Fibroblast of villous mesenchyme (primary cell): ENCODE data around the gene ASTN2. TPM values are rescaled to one million over a fixed set of nuclear protein-coding genes. Genes with fewer than 3 reads are reported as not detected.

Experiments used
- DNase-seq: peaks from one replicate; pipeline ENCODE4 v3.0.0-alpha.2; 2010; ENCODE audit warnings: low read depth
- H3K4me3 ChIP-seq: 2 replicates; pipeline ENCODE4 v1.5.1; 2011; ENCODE audit warnings: low read depth, mild to moderate bottlenecking, low read length
- total RNA-seq: library from RNA; depleted of rRNA; stranded (reverse); fragments of >200 nt; gene quantifications from 2 replicates; pipeline ENCODE4 v1.2.3, GENCODE V29; 2012
- TF ChIP-seq, protein P1 (sequence below): IDR thresholded peaks from 2 replicates; pipeline ENCODE4 v1.5.1; 2012; ENCODE audit warnings: low read depth, mild to moderate bottlenecking, low read length; ENCODE audit not compliant: insufficient read depth

ASTN2 gene
- total RNA-seq, 1 donor = 5.6 TPM

DNA sequence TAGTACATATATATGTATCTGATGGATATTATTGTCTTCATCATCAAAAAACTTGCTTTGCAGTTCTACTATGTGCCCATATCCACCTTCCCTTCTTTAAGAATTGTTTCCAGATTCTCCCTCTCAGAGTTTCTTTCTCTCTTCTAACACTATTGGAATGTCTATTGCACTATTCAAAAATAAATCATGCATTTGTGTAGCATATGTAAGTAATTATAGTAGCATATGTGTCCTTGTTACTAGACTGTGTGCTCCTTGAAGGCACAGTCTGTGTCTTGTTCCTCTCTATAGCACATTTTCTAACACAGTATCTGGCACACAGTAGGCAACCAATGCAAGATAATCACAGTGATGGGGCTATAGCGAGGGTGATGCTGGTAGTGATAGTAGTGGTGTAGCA, 771.2 kb downstream of the ASTN2 start:
- DNase-seq = no peak
- TF ChIP-seq, protein P1, sequence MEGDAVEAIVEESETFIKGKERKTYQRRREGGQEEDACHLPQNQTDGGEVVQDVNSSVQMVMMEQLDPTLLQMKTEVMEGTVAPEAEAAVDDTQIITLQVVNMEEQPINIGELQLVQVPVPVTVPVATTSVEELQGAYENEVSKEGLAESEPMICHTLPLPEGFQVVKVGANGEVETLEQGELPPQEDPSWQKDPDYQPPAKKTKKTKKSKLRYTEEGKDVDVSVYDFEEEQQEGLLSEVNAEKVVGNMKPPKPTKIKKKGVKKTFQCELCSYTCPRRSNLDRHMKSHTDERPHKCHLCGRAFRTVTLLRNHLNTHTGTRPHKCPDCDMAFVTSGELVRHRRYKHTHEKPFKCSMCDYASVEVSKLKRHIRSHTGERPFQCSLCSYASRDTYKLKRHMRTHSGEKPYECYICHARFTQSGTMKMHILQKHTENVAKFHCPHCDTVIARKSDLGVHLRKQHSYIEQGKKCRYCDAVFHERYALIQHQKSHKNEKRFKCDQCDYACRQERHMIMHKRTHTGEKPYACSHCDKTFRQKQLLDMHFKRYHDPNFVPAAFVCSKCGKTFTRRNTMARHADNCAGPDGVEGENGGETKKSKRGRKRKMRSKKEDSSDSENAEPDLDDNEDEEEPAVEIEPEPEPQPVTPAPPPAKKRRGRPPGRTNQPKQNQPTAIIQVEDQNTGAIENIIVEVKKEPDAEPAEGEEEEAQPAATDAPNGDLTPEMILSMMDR = no peak
- H3K4me3 ChIP-seq = no peak overlapping the region

DNA sequence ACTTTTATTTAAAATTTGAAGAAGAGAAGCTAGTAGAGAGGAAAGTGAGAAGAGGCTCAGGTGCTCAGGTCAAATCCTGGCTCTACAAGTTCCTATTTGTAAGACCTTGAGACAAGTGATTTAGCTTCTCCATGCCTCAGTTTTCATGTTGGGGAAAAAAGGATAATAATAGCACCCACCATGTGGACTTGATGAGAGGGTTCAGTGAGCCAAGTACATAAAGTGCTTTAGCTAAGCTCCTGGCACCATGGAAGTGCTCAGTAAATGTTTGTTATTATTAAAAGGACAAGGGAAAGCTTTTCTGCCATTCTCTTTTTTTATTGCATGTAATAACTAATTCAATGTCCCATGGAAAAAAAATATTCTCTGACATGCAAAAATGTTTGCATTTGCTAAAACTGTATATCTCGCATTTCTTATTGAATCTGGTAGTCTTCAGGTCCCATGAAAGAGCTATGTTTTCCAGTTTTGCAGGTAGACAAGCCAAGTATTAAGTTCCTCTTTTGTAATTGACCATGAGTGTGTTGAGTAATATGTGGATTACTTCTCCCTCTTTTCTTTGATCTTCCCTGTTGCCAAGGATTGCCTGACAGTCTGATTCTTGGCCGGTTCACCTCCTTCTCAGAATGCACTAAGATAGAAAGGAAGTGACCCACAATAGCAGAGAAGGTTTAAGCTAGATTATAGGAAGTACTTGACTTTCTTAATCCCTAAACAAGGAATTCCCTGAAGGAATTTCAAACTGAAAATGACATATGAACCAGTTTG, 773.4 kb downstream of the ASTN2 start:
- H3K4me3 ChIP-seq = no peak overlapping the region
- TF ChIP-seq, protein P1 = no peak
- no peak for DNase-seq

DNA sequence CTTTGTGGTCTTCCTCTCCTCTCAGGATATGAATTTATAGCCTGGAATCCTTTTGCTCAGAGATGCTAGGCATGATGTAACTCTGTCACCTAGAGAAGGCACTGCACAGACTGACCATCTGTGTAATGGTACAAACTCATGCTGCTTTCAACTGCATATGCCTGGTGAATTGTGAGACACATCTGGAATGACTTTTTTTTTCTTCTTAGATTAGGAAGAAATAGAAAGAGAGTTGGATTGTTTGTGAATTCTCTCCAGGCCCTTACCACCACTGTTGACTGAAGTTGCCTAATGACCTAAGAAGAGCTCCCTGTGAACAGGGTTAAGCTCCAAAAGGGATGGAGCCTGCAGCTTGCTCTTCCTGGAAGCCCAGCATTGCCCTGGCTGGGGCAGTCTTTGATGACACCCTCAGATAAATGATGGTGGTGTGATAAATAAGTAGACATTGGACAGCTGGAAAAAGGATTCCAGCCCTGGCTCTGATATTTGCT, 775.6 kb downstream of the ASTN2 start:
- DNase-seq = peak; percentile 41
- TF ChIP-seq, protein P1 = no peak
- H3K4me3 ChIP-seq = no peak overlapping the region

DNA sequence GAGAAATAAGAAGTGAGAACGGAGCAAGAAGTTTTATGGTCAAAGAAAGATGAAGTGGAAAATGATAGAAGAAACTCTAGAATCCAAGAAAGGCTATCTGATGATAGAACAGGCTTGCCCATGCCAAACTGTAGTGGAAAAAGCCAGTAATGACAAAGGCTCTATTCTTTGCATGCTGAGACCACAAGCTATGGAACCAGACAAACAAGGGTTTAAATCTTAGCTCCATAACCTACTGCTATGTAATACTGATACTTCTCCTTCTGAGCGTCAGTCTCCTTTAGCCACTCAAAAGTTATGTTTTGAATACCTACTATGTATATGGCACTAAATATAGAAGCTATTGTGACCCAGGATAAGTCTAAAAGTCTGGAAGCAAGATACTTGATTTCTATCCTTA, 778.9 kb downstream of the ASTN2 start:
- TF ChIP-seq, protein P1 = no peak
- no peak overlapping the region for H3K4me3 ChIP-seq
- DNase-seq = no peak

DNA sequence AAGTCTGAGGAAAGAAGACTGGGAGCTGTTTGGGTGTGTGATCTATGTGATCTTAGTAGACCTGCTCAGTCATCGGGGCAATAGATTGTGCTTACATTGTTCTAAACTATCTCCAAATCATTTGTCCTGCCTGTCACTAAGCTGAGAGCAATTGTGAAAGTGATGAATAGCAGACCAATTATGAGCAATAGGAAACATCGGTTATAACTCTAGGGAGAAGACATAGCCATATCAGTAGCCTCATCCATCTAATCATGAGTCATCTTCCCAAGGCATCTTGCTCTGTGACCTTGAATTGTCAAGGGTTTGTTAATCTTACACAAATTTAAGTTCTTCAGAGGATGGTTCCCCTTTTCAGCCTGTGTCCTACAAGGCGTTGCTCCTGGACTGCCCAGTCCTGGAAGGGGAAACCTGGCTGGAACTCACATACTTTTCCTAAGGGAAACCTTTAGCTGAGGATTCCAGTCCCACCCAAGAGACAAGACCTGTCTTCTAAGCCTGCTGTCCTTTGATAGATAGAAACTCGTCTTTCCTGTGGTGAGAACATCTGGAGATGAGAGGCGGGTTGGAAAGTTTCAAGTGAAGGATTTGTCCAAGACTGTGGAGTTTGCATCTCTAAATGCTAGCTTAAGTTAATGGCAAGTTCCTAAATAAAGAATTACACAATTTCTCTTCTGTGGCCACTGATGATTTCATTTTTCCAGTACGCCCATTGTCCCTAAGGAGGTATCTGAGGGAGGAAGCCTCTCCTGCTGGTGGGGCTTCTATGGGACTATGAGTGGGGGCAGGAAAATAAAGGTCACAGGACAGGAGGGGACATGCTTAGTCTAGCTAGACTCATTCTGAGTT, 781.6 kb downstream of the ASTN2 start:
- TF ChIP-seq, protein P1 = no peak
- no peak overlapping the region for H3K4me3 ChIP-seq
- DNase-seq = peak; percentile 43

DNA sequence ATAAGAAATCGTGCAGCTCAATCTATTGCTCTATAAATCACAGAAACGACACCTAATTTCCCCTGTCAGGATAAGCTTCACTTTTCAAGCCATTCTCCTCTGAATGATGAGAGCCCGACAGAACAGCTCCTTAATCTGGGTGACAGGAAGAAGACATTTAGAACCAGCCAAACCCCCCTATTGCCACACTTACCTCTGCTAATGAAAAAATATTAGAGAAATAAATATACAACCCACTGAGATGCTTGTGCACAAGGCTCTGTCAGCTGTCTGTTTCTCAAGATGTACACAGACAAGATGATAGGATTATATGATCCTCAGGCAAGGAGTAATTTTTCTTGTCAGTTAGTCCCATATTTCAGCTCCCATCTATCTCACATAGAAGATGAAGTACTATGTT, 785.2 kb downstream of the ASTN2 start:
- TF ChIP-seq, protein P1 = no peak
- DNase-seq = no peak
- no peak overlapping the region for H3K4me3 ChIP-seq
